Chondrocyte (in vitro differentiated cells): ENCODE results near the gene PARD3B. TPM values are rescaled to one million over a fixed set of nuclear protein-coding genes. Genes with fewer than 3 reads are reported as not detected.

Source experiments
- DNase-seq: peaks from one replicate; pipeline ENCODE4 v3.0.0; 2021; ENCODE audit warnings: mixed read lengths, low spot score
- H3K27ac Mint-ChIP-seq: one replicate; pipeline ENCODE4 v1.8.0; 2021; ENCODE audit warnings: mild to moderate bottlenecking, moderate library complexity, mixed read lengths; ENCODE audit not compliant: unreplicated experiment
- H3K27me3 Mint-ChIP-seq: 2 replicates; pipeline ENCODE4 v1.8.0; 2021; ENCODE audit warnings: low read depth, mixed read lengths
- H3K36me3 Mint-ChIP-seq: 2 replicates; pipeline ENCODE4 v1.8.0; 2021; ENCODE audit warnings: low read depth, mixed read lengths
- H3K4me1 Mint-ChIP-seq: 2 replicates; pipeline ENCODE4 v1.8.0; 2021; ENCODE audit warnings: low read depth, mild to moderate bottlenecking, mixed read lengths
- H3K4me3 Mint-ChIP-seq: one replicate; pipeline ENCODE4 v1.8.0; 2021; ENCODE audit warnings: mild to moderate bottlenecking, moderate library complexity, mixed read lengths; ENCODE audit not compliant: unreplicated experiment
- H3K9me3 Mint-ChIP-seq: 2 replicates; pipeline ENCODE4 v1.8.0; 2021; ENCODE audit warnings: low read depth, mixed read lengths
- total RNA-seq: library from RNA; stranded (reverse); gene quantifications from 3 replicates; pipeline ENCODE4 v1.2.1, GENCODE V29; 2021
- TF ChIP-seq, protein P1 (sequence below): fragments of 200-600 bp; sonication (generic); IDR thresholded peaks from 2 replicates; pipeline ENCODE4 v1.5.0; 2021; ENCODE audit warnings: antibody characterized with exemption, mild to moderate bottlenecking, moderate library complexity

Gene PARD3B
- total RNA-seq, 1 donor from 2014 or later = 24.9 TPM

DNA sequence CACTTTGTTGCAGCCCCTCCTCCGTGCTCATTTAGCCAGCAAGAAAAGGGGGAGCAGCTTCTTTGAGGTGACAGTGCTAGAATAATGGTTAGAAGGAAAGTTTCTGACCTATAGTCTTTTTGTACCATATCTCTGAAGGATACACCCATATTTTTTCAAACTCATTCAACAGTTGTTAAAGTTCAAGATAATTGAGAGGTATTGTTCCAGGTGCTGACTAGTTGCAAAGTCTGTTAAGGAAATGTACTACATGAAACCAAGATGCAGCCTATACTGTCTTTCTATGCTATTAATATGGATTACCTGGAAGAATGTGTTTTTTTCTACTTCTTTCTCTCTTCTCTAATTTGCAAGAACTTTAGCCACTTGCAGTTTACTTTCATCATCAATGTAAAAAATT lies 495.0 kb downstream of the PARD3B start:
- Mint-ChIP-seq H3K36me3 (peaks cover 3% of the 10 kb centered on the region), H3K4me1 (peaks cover 12% of the 10 kb centered on the region), H3K27ac (no peak overlapping the region), H3K27me3 (no peaks in the 10 kb centered on the region), H3K9me3 (peaks cover 3% of the 10 kb centered on the region), H3K4me3 (no peak overlapping the region)
- TF ChIP-seq, protein P1, sequence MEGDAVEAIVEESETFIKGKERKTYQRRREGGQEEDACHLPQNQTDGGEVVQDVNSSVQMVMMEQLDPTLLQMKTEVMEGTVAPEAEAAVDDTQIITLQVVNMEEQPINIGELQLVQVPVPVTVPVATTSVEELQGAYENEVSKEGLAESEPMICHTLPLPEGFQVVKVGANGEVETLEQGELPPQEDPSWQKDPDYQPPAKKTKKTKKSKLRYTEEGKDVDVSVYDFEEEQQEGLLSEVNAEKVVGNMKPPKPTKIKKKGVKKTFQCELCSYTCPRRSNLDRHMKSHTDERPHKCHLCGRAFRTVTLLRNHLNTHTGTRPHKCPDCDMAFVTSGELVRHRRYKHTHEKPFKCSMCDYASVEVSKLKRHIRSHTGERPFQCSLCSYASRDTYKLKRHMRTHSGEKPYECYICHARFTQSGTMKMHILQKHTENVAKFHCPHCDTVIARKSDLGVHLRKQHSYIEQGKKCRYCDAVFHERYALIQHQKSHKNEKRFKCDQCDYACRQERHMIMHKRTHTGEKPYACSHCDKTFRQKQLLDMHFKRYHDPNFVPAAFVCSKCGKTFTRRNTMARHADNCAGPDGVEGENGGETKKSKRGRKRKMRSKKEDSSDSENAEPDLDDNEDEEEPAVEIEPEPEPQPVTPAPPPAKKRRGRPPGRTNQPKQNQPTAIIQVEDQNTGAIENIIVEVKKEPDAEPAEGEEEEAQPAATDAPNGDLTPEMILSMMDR = no peak
- DNase-seq = no peak

- no peak overlapping the region for H3K4me3 Mint-ChIP-seq
- peaks cover 3% of the 10 kb centered on the region for H3K36me3 Mint-ChIP-seq
- TF ChIP-seq, protein P1 = no peak
- no peaks in the 10 kb centered on the region for H3K27me3 Mint-ChIP-seq
- DNase-seq = no peak
- peaks cover 12% of the 10 kb centered on the region for H3K4me1 Mint-ChIP-seq
- peaks cover 3% of the 10 kb centered on the region for H3K9me3 Mint-ChIP-seq
- H3K27ac Mint-ChIP-seq = no peak overlapping the region
Measured at GRCh38 chr2:205041472-205042130, 496.3 kb downstream of the PARD3B start.

DNA sequence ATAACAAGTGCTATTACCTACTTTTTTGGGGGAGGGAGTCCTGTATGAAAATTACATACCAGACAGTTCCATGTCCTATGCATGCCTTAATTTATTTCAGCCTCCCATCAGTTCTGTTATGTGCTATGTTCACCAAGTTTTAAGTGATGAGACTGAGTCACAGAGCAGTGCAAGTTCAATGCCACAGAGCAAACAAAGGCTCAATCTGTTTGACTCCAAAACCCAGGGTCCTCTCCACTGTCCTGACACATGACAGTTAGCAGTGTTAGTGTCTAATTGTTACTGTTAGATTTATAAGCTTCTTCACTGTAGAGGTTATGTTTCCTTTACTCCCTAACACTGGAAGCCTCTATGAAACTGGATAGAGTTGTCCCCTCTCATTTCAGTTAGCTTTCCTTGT lies 498.0 kb downstream of the PARD3B start:
- H3K27me3 Mint-ChIP-seq = no peaks in the 10 kb centered on the region
- no peak overlapping the region for H3K4me3 Mint-ChIP-seq
- peaks cover 3% of the 10 kb centered on the region for H3K36me3 Mint-ChIP-seq
- H3K27ac Mint-ChIP-seq = no peak overlapping the region
- H3K9me3 Mint-ChIP-seq = peaks cover 3% of the 10 kb centered on the region
- TF ChIP-seq, protein P1 = no peak
- peaks cover 12% of the 10 kb centered on the region for H3K4me1 Mint-ChIP-seq
- no peak for DNase-seq

DNA sequence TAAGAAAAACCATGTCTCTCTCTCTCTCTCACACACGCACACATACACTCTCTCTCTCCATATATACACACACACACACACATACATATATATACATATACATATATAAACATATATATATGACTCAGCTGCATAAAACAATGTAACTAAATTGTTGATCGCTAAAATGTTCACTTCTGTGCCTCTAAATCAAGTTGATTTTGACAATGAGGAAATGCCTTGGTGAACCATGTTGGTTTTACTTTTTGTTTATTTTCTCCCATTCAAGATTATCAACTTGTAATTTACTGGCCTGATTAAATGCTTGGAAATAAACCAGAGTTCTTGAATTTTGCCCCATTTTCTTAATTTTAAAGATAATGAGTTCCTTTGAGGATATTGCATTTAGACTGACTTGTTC lies 500.4 kb downstream of the PARD3B start:
- H3K4me1 Mint-ChIP-seq = peaks cover 10% of the 10 kb centered on the region
- H3K9me3 Mint-ChIP-seq = peaks cover 7% of the 10 kb centered on the region
- no peak overlapping the region for H3K27ac Mint-ChIP-seq
- TF ChIP-seq, protein P1 = no peak
- no peak overlapping the region for H3K4me3 Mint-ChIP-seq
- H3K36me3 Mint-ChIP-seq = peaks cover 7% of the 10 kb centered on the region
- DNase-seq = no peak
- no peaks in the 10 kb centered on the region for H3K27me3 Mint-ChIP-seq

GRCh38 chr2:205047273-205047839 lies 502.1 kb downstream of the PARD3B start:
- Mint-ChIP-seq H3K4me3 (no peak overlapping the region), H3K36me3 (peaks cover 7% of the 10 kb centered on the region), H3K4me1 (peaks cover under 1% of the 10 kb centered on the region), H3K27ac (no peak overlapping the region), H3K27me3 (no peaks in the 10 kb centered on the region), H3K9me3 (peaks cover 7% of the 10 kb centered on the region)
- TF ChIP-seq, protein P1 = no peak
- DNase-seq = no peak
